Frontal cortex (tissue), 4 donors: ENCODE measurements around the gene KIAA1191. TPM values are rescaled to one million over a fixed set of nuclear protein-coding genes. Genes with fewer than 3 reads are reported as not detected.

ENCODE experiments used
- DNase-seq, 2 donors: peaks; one replicate each; pipeline ENCODE4 v3.0.0; 2012; ENCODE audit warnings: low spot score in 2 of 2
- FAIRE-seq: peaks from 2 replicates; lab custom pipeline; 2012; peaks lifted over from hg19 to GRCh38; lab: Jason Lieb, UNC
- total RNA-seq: library from RNA; depleted of rRNA; stranded (reverse); fragments of >200 nt; gene quantifications from one replicate; pipeline ENCODE4 v1.2.3, GENCODE V29; 2014
- donor health status: control.
- donor health status: control.
- donor health status: control.

The KIAA1191 gene
- total RNA-seq, 1 donor from 2014 or later: 111 TPM

- FAIRE-seq: no peak
- no peak for DNase-seq
Observed at GRCh38 chr5:176368726-176369125, 7.2 kb upstream of the KIAA1191 start.

- FAIRE-seq: no peak
- DNase-seq: no peak
Observed at GRCh38 chr5:176366232-176366894, 4.8 kb upstream of the KIAA1191 start.

GRCh38 chr5:176365351-176366231 lies 4.0 kb upstream of the KIAA1191 start, which contains the start of gene ARL10:
Gene ARL10 (plus strand): TSS chr5:176365487. CDS start chr5:176365564, 77 bp downstream.
- FAIRE-seq (no peak), DNase-seq (peak; percentile 65 to 72)

GRCh38 chr5:176364765-176365350 lies 3.3 kb upstream of the KIAA1191 start:
- DNase-seq: no peak
- no peak for FAIRE-seq

- no peak for DNase-seq
- no peak for FAIRE-seq
Observed at GRCh38 chr5:176362233-176362490, 598 bp upstream of the KIAA1191 start.

GRCh38 chr5:176360894-176361436 lies 599 bp downstream of the KIAA1191 start:
- no peak for FAIRE-seq
- DNase-seq: no peak

- DNase-seq (no peak), FAIRE-seq (no peak)
Observed at GRCh38 chr5:176359658-176360057, 1.9 kb downstream of the KIAA1191 start.

GRCh38 chr5:176356179-176356566 lies 5.4 kb downstream of the KIAA1191 start:
- DNase-seq (no peak), FAIRE-seq (no peak)

GRCh38 chr5:176355400-176356178 lies 6.0 kb downstream of the KIAA1191 start:
- FAIRE-seq: no peak
- DNase-seq: no peak

GRCh38 chr5:176353533-176353932 lies 8.0 kb downstream of the KIAA1191 start:
- no peak for DNase-seq

GRCh38 chr5:176352116-176352878 lies 9.3 kb downstream of the KIAA1191 start:
- DNase-seq: no peak
- no peak for FAIRE-seq

More at GRCh38 chr5:176353533-176353932, 8.0 kb downstream of the KIAA1191 start:
- FAIRE-seq: no peak

GRCh38 chr5:176350416-176350815 lies 11.1 kb downstream of the KIAA1191 start:
- DNase-seq (no peak), FAIRE-seq (no peak)

GRCh38 chr5:176342766-176343458 lies 18.7 kb downstream of the KIAA1191 start:
- DNase-seq: no peak
- FAIRE-seq: no peak

- DNase-seq (no peak), FAIRE-seq (no peak)
Observed at GRCh38 chr5:176342158-176342483, 19.4 kb downstream of the KIAA1191 start.

- FAIRE-seq (no peak), DNase-seq (no peak)
Observed at GRCh38 chr5:176341325-176342157, 20.0 kb downstream of the KIAA1191 start.

GRCh38 chr5:176339304-176339703 lies 22.3 kb downstream of the KIAA1191 start:
- FAIRE-seq: no peak

GRCh38 chr5:176337913-176338312 lies 23.7 kb downstream of the KIAA1191 start:
- DNase-seq: no peak

More at GRCh38 chr5:176339304-176339703, 22.3 kb downstream of the KIAA1191 start:
- no peak for DNase-seq

More at GRCh38 chr5:176337913-176338312, 23.7 kb downstream of the KIAA1191 start:
- FAIRE-seq: no peak
